GM12878 (cell line): ENCODE results near the gene UFSP2.

Experiments
- BHLHE40 ChIP-seq, 2 experiments: fragments of 450-650 bp in 1 of 2; IDR thresholded peaks; 2 replicates each; pipeline ENCODE4 v1.6.1; 2011 to 2017; ENCODE audit warnings: low read depth in 2 of 2, borderline replicate concordance in 1 of 2, improper control_type of control experiment in 1 of 2, low read length in 1 of 2, mild to moderate bottlenecking in 1 of 2
- CTCF ChIP-seq, 3 experiments: IDR thresholded peaks in 2 of 3; conservative IDR thresholded peaks in 1 of 3; 2 replicates each; pipeline ENCODE4 v1.5.1; 2011; ENCODE audit warnings: low read depth in 3 of 3, low read length in 3 of 3, mild to moderate bottlenecking in 3 of 3, control low read depth in 2 of 3, moderate library complexity in 2 of 3, inconsistent platforms in 1 of 3, mixed read lengths in 1 of 3; ENCODE audit not compliant: control insufficient read depth in 2 of 3, insufficient read depth in 1 of 3; ENCODE audit errors: extremely low read depth in 1 of 3
- EZH2 ChIP-seq: IDR thresholded peaks from 2 replicates; pipeline ENCODE4 v1.6.1; 2012; ENCODE audit warnings: low read depth, mild to moderate bottlenecking, control low read depth, inconsistent platforms, low read length, borderline replicate concordance; ENCODE audit not compliant: control insufficient read depth
- JUND ChIP-seq: IDR thresholded peaks from 2 replicates; pipeline ENCODE4 v1.6.1; 2012; ENCODE audit warnings: low read depth, mild to moderate bottlenecking, low read length, improper control_type of control experiment, moderate library complexity
- MEF2A ChIP-seq: IDR thresholded peaks from 2 replicates; pipeline ENCODE4 v1.6.1; 2011; ENCODE audit warnings: low read depth, mild to moderate bottlenecking, low read length, moderate library complexity; ENCODE audit not compliant: insufficient read depth
- POLR2AphosphoS5 ChIP-seq: IDR thresholded peaks from 2 replicates; pipeline ENCODE4 v1.6.1; 2011; ENCODE audit warnings: mild to moderate bottlenecking, low read length, inconsistent platforms
- SP1 ChIP-seq: IDR thresholded peaks from one replicate; pipeline ENCODE4 v1.6.1; 2011; ENCODE audit warnings: low read depth, low read length
- ZNF274 ChIP-seq: IDR thresholded peaks from one replicate; pipeline ENCODE4 v1.8.0; 2011; ENCODE audit not compliant: insufficient read length, insufficient read depth
- TF ChIP-seq, protein P1 (sequence below): fragments of 450-650 bp; IDR thresholded peaks from 2 replicates; pipeline ENCODE4 v1.6.1; 2016; ENCODE audit warnings: mild to moderate bottlenecking

- no peak for TF ChIP-seq MEF2A
- TF ChIP-seq JUND = no peak
- TF ChIP-seq CTCF (IDR thresholded peaks at IDR 0.05 in 2 of 3, conservative IDR thresholded peaks at IDR 0.05 in 1 of 3; ENCODE audit: control insufficient read depth in 2 of 3, extremely low read depth in 1 of 3, insufficient read depth in 1 of 3, low read depth in 3 of 3, low read length in 3 of 3) = no peak
- TF ChIP-seq, protein P1, sequence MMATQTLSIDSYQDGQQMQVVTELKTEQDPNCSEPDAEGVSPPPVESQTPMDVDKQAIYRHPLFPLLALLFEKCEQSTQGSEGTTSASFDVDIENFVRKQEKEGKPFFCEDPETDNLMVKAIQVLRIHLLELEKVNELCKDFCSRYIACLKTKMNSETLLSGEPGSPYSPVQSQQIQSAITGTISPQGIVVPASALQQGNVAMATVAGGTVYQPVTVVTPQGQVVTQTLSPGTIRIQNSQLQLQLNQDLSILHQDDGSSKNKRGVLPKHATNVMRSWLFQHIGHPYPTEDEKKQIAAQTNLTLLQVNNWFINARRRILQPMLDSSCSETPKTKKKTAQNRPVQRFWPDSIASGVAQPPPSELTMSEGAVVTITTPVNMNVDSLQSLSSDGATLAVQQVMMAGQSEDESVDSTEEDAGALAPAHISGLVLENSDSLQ = no peak
- no peak for TF ChIP-seq POLR2AphosphoS5
- TF ChIP-seq EZH2 = no peak
- no peak for TF ChIP-seq ZNF274
- no peak for TF ChIP-seq SP1
- no peak for TF ChIP-seq BHLHE40 (IDR thresholded peaks at IDR 0.05; ENCODE audit: borderline replicate concordance in 1 of 2, low read depth in 2 of 2, low read length in 1 of 2)
These were observed 43.9 kb upstream of the UFSP2 start for GRCh38 chr4:185469580-185470154.
